Keratinocyte (primary cell): ENCODE measurements around the gene CCDC85C.

ENCODE experiments used
- EZH2 ChIP-seq: IDR thresholded peaks from one replicate; pipeline ENCODE4 v1.6.1; 2012; ENCODE audit warnings: inconsistent platforms, mild to moderate bottlenecking, low read length, moderate library complexity
- TF ChIP-seq, protein P1 (sequence below), 3 experiments: IDR thresholded peaks in 1 of 3; conservative IDR thresholded peaks in 1 of 3; optimal IDR thresholded peaks in 1 of 3; 2 replicates in 2 of 3; 3 replicates in 1 of 3; pipeline versions ENCODE3 to v1.5.1; 2011; ENCODE audit warnings: low read length in 3 of 3, mild to moderate bottlenecking in 3 of 3, moderate library complexity in 2 of 3, control low read depth in 1 of 3, inconsistent platforms in 1 of 3; ENCODE audit not compliant: insufficient read depth in 2 of 3; ENCODE audit errors: extremely low read depth in 1 of 3

DNA sequence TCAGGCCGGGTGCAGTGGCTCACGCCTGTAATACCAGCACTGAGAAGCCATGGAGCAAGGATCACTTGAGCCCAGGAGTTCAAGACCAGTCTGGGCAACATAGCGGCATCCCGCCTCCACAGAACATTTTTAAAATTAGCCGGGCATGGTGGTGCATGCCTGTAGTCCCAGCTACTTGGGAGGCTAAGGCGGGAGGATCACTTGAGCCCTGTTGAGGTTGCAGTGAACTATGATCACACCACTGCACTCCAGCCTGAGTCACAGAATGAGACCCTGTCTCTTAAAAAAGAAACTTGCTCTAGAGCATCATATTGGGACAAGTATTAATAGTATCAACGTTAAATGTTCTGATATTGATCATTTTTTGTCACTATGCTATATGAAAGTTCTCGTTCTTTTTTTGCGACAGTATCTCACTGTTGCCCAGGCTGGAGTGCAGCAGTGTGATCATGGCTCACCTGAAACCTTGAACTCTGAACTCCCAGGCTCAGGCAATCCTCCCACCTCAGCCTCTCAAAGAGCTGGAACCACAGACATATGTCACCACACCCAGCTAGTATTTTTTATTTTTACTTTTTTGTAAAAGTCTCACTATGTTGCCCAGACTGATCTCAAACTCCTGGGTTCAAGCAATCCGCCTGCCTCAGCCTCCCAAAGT is 47.7 kb downstream of the CCDC85C start:
- no peak for TF ChIP-seq EZH2
- TF ChIP-seq, protein P1, sequence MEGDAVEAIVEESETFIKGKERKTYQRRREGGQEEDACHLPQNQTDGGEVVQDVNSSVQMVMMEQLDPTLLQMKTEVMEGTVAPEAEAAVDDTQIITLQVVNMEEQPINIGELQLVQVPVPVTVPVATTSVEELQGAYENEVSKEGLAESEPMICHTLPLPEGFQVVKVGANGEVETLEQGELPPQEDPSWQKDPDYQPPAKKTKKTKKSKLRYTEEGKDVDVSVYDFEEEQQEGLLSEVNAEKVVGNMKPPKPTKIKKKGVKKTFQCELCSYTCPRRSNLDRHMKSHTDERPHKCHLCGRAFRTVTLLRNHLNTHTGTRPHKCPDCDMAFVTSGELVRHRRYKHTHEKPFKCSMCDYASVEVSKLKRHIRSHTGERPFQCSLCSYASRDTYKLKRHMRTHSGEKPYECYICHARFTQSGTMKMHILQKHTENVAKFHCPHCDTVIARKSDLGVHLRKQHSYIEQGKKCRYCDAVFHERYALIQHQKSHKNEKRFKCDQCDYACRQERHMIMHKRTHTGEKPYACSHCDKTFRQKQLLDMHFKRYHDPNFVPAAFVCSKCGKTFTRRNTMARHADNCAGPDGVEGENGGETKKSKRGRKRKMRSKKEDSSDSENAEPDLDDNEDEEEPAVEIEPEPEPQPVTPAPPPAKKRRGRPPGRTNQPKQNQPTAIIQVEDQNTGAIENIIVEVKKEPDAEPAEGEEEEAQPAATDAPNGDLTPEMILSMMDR (optimal IDR thresholded peaks at IDR 0.05 in 1 of 3, IDR thresholded peaks at IDR 0.05 in 1 of 3, conservative IDR thresholded peaks at IDR 0.05 in 1 of 3; ENCODE audit: extremely low read depth in 1 of 3, insufficient read depth in 2 of 3, low read length in 3 of 3) = no peak
